SK-N-SH (cell line): ENCODE results near the gene NOD1. TPM values are rescaled to one million over a fixed set of nuclear protein-coding genes. Genes with fewer than 3 reads are reported as not detected.

Experiments
- CTCF ChIA-PET: fragments of 300-600, 350-600 bp; formaldehyde crosslinking; extraction: SDS; loops from one replicate; lab custom pipeline; 2021; lab: Yijun Ruan, JAX
- POLR2A ChIA-PET: fragments of 350-600 bp; sonication (Branson Sonifier 250); formaldehyde crosslinking; extraction: SDS; loops from one replicate; lab custom pipeline; 2020; ENCODE audit warnings: antibody characterized with exemption, inconsistent platforms; lab: Yijun Ruan, JAX
- DNase-seq: peaks from one replicate; pipeline ENCODE4 v3.0.0; 2012
- H2AFZ ChIP-seq: fragments of 200-600 bp; sonication (generic); 2 replicates; pipeline ENCODE4 v1.8.1; 2016; ENCODE audit warnings: antibody characterized with exemption, mild to moderate bottlenecking, low read depth
- H3F3A ChIP-seq: fragments of 200-600 bp; sonication (generic); replicated peaks from 2 replicates; pipeline ENCODE3; 2016; ENCODE audit warnings: antibody characterized with exemption, mild to moderate bottlenecking; ENCODE audit not compliant: insufficient read depth
- H3K27ac ChIP-seq, 2 experiments: fragments of 200-500 bp in 1 of 2; fragments of 200-600 bp in 1 of 2; sonication (Bioruptor generic) in 1 of 2; sonication (generic), shearing (Covaris generic) in 1 of 2; 2 replicates each; pipeline versions ENCODE4 v1.5.1 to v1.6.1; 2014 to 2016; ENCODE audit warnings: low read depth in 2 of 2, inconsistent platforms in 1 of 2, low read length in 1 of 2, mild to moderate bottlenecking in 1 of 2, mixed read lengths in 1 of 2
- H3K27me3 ChIP-seq: fragments of 200-600 bp; sonication (generic), shearing (Covaris generic); 2 replicates; pipeline ENCODE4 v1.6.1; 2016; ENCODE audit warnings: mixed run types; ENCODE audit not compliant: insufficient read depth
- H3K36me3 ChIP-seq, 2 experiments: fragments of 200-500 bp in 1 of 2; fragments of 200-600 bp in 1 of 2; sonication (Bioruptor generic) in 1 of 2; sonication (generic) in 1 of 2; replicated peaks in 1 of 2; 2 replicates each; pipeline versions ENCODE3 to v1.5.1; 2014 to 2016; ENCODE audit warnings: low read length in 1 of 2, mild to moderate bottlenecking in 1 of 2; ENCODE audit not compliant: insufficient read depth in 2 of 2, control insufficient read depth in 1 of 2
- H3K4me1 ChIP-seq, 2 experiments: fragments of 200-500 bp in 1 of 2; fragments of 200-600 bp in 1 of 2; sonication (Bioruptor generic) in 1 of 2; sonication (generic), shearing (Covaris generic) in 1 of 2; 2 replicates each; pipeline versions ENCODE4 v1.5.1 to v1.6.1; 2014 to 2016; ENCODE audit warnings: low read depth in 1 of 2, low read length in 1 of 2, mixed run types in 1 of 2; ENCODE audit not compliant: insufficient read depth in 2 of 2, control insufficient read depth in 1 of 2
- H3K4me2 ChIP-seq: fragments of 200-600 bp; sonication (generic), shearing (Covaris generic); 2 replicates; pipeline ENCODE4 v1.6.1; 2017; ENCODE audit warnings: mixed run types
- H3K4me3 ChIP-seq, 2 experiments: fragments of 200-500 bp in 1 of 2; fragments of 200-600 bp in 1 of 2; sonication (Bioruptor generic) in 1 of 2; sonication (generic), shearing (Covaris generic) in 1 of 2; 2 replicates each; pipeline versions ENCODE4 v1.5.1 to v1.8.1; 2014 to 2016; ENCODE audit warnings: low read depth in 2 of 2, inconsistent platforms in 1 of 2, low read length in 1 of 2, mild to moderate bottlenecking in 1 of 2, mixed read lengths in 1 of 2, moderate library complexity in 1 of 2
- H3K79me2 ChIP-seq: fragments of 200-600 bp; sonication (generic); 2 replicates; pipeline ENCODE4 v1.8.1; 2017; ENCODE audit warnings: mild to moderate bottlenecking; ENCODE audit not compliant: insufficient read depth
- H3K9ac ChIP-seq: fragments of 200-600 bp; sonication (generic); 2 replicates; pipeline ENCODE4 v1.6.1; 2017; ENCODE audit warnings: mixed run types
- H3K9me2 ChIP-seq: fragments of 200-600 bp; sonication (generic); 2 replicates; pipeline ENCODE4 v1.6.1; 2017; ENCODE audit warnings: mixed run types
- H3K9me3 ChIP-seq: fragments of 200-600 bp; sonication (generic); 2 replicates; pipeline ENCODE4 v1.6.1; 2017; ENCODE audit warnings: mixed run types, mild to moderate bottlenecking, moderate library complexity
- H4K20me1 ChIP-seq: fragments of 200-600 bp; sonication (generic); 2 replicates; pipeline ENCODE4 v1.6.1; 2017; ENCODE audit warnings: mild to moderate bottlenecking, mixed run types; ENCODE audit not compliant: insufficient read depth
- CHD2 ChIP-seq: fragments of 150-350 bp; IDR thresholded peaks from 2 replicates; pipeline ENCODE4 v1.6.1; 2018; ENCODE audit warnings: low read length; ENCODE audit not compliant: partially characterized antibody
- CTCF ChIP-seq: fragments of 200-600 bp; sonication (generic); IDR thresholded peaks from 2 replicates; pipeline ENCODE4 v1.6.1; 2017; ENCODE audit warnings: antibody characterized with exemption, mild to moderate bottlenecking, moderate library complexity
- ELF1 ChIP-seq: IDR thresholded peaks from 2 replicates; pipeline ENCODE4 v1.4.0; 2012
- GATA2 ChIP-seq: sonication (generic); formaldehyde crosslinking; IDR thresholded peaks from 2 replicates; pipeline ENCODE4 v1.5.0; 2020; ENCODE audit warnings: mild to moderate bottlenecking, missing genetic modification reagents
- JUND ChIP-seq: IDR thresholded peaks from 2 replicates; pipeline ENCODE4 v1.4.0; 2012
- MXI1 ChIP-seq: IDR thresholded peaks from 2 replicates; pipeline ENCODE4 v1.6.1; 2012; ENCODE audit warnings: mild to moderate bottlenecking, low read depth, low read length, improper control_type of control experiment
- NFIC ChIP-seq: IDR thresholded peaks from 2 replicates; pipeline ENCODE4 v1.4.0; 2012; ENCODE audit warnings: borderline replicate concordance
- PBX3 ChIP-seq: IDR thresholded peaks from 2 replicates; pipeline ENCODE4; 2012
- REST ChIP-seq: IDR thresholded peaks from 2 replicates; pipeline ENCODE4 v1.6.1; 2012; ENCODE audit warnings: mild to moderate bottlenecking, low read depth, low read length, moderate library complexity
- RFX5 ChIP-seq: IDR thresholded peaks from 2 replicates; pipeline ENCODE4 v1.6.1; 2012; ENCODE audit warnings: mild to moderate bottlenecking, improper control_type of control experiment, low read length
- RXRA ChIP-seq: IDR thresholded peaks from 2 replicates; pipeline ENCODE4 v1.4.0; 2012; ENCODE audit warnings: low read depth, mild to moderate bottlenecking, borderline replicate concordance
- SIN3A ChIP-seq: IDR thresholded peaks from 2 replicates; pipeline ENCODE4 v1.6.1; 2012; ENCODE audit warnings: low read depth, mild to moderate bottlenecking, low read length, moderate library complexity, borderline replicate concordance
- TAF1 ChIP-seq: IDR thresholded peaks from 2 replicates; pipeline ENCODE4 v1.6.1; 2012; ENCODE audit warnings: low read depth, mild to moderate bottlenecking, low read length, moderate library complexity, borderline replicate concordance
- TCF12 ChIP-seq: IDR thresholded peaks from 2 replicates; pipeline ENCODE4 v1.4.0; 2012
- YY1 ChIP-seq: IDR thresholded peaks from 2 replicates; pipeline ENCODE4 v1.4.0; 2012; ENCODE audit warnings: low read depth, mild to moderate bottlenecking
- WGBS: methylation state at CpG from one replicate; pipeline ENCODE4 v1.1.6; 2017; ENCODE audit warnings: low lambda C conversion rate; 5-methylcytosine and 5-hydroxymethylcytosine counted together
- polyA plus RNA-seq, 3 experiments: library from polyadenylated mRNA; depleted of rRNA; stranded (reverse); fragments of >200 nt; gene quantifications; 2 replicates each; pipeline ENCODE4 v1.2.3, GENCODE V29; 2012

Gene NOD1
- polyA plus RNA-seq, 1 of the 3 experiments (the other 2 are of a cell fraction) = 5.5 TPM

GRCh38 chr7:30452280-30452930, 26.2 kb downstream of the NOD1 start (continued):
- no peak for TF ChIP-seq RXRA
- no peak for TF ChIP-seq CHD2
- no peak for TF ChIP-seq ELF1
- no peak for TF ChIP-seq PBX3
- TF ChIP-seq JUND = no peak
- TF ChIP-seq TCF12 = no peak
- TF ChIP-seq MXI1 = no peak
- no peak for TF ChIP-seq NFIC

- peaks cover 0 to 27% of the 10 kb centered on the region in 2 experiments; a peak in 1 of 4 replicates for H3K4me1 ChIP-seq
- CTCF ChIA-PET = interaction anchor here (1.3 kb wide), 2 partner anchors 124 to 231 kb away, joined by 3 read pairs; partner anchors contain the start of gene CRHR2
These were observed 26.9 kb downstream of the NOD1 start for GRCh38 chr7:30451539-30452279.

More at GRCh38 chr7:30451539-30452279, 26.9 kb downstream of the NOD1 start:
- H3K4me2 ChIP-seq = no peak overlapping the region
- POLR2A ChIA-PET = no interaction called here
- DNase-seq = no peak
- no peaks in the 10 kb centered on the region for H3F3A ChIP-seq
- H3K79me2 ChIP-seq = no peaks in the 10 kb centered on the region
- H3K4me3 ChIP-seq = no peak overlapping the region
- no peaks in the 10 kb centered on the region for H3K27me3 ChIP-seq
- H4K20me1 ChIP-seq = no peaks in the 10 kb centered on the region
- no peak overlapping the region for H3K9ac ChIP-seq
- H3K27ac ChIP-seq = no peak overlapping the region
- WGBS = 98% methylated on average over 19 of the region's 29 CpGs
- H3K9me2 ChIP-seq = no peaks in the 10 kb centered on the region
- peaks cover 26 to 50% of the 10 kb centered on the region in 2 experiments for H3K36me3 ChIP-seq
- H3K9me3 ChIP-seq = no peaks in the 10 kb centered on the region
- H2AFZ ChIP-seq = no peak overlapping the region
- TF ChIP-seq JUND (no peak), TAF1 (no peak), RFX5 (no peak), REST (no peak), YY1 (no peak), SIN3A (no peak), GATA2 (CRISPR knock-in tag) (no peak), CTCF (no peak)
